ENCODE results near the gene HILPDA. TPM values are rescaled to one million over a fixed set of nuclear protein-coding genes. Genes with fewer than 3 reads are reported as not detected.
A peak's percentile ranks its signal among the peaks of the same experiment; 100 is the strongest.

HILPDA gene
- total and polyA plus RNA-seq, 2 donors (not counting 3 experiments of a cell fraction or from before 2014, with no cell fraction given): 14.4 to 21.7 TPM

DNA sequence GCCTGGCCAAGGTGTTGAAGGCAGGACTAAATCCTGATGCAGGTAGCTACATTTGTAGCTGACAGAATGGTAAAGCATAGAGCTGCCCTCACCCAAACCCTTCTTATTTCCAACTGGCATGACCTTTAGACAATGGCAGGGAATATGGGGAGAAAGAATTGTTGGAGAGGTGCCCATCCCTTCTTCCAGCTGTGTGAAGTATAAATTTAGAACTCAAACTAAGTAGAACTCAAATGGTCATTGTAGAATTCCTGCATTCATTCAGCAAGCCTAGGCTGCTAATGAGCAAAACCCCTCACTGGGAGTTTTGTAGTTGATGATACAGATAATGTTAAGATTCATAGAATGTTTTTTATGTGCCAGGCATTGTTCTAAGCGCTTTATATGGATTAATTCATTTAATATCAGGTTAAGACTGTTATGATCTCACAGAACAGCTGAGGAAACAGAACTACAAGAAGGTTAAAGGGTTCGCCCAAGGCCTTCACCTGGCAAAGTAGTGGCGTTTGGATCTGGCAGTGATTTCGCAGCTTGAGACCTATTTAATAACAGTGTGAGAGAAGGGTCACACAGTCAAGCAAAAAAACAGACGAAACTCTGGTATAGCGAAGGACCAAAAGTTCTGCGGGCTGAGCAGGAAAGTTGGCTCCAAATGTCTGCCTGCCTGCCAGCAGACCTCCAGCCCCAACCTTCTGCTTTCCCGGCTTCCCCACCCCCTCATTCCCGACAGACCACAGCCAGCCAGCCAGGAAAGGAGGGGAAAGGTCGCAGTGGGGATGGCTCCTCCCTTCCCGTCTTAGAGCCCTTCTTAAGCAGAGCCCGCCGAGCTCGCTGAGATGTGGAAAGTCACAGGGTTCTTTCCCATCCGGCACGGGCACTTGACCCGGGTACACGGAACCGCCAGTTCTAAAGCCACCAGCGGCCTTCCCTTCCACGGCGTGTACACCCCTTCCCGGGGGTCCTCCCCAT lies 1.6 kb upstream of the HILPDA start:
- peak overlapping the region; percentile 89 for H2AFZ ChIP-seq (ENCODE audit: low read depth, low read length)
- ChIA-PET POLR2A (interaction anchor here (0.6 kb wide), 1 partner anchor 114 kb away, joined by 4 read pairs; no protein-coding TSS in a partner anchor), CTCF (interaction anchor here (0.9 to 7.4 kb wide), 5 partner anchors 13 to 66 kb away, joined by 3 to 123 read pairs (median 5); no protein-coding TSS in a partner anchor)
- peak; percentile 90 for DNase-seq (ENCODE audit: low read depth, low spot score)
- no peaks in the 10 kb centered on the region for H4K20me1 ChIP-seq (replicated peaks; ENCODE audit: control insufficient read depth, extremely low read depth, insufficient read depth, low read length)
- peak overlapping the region; percentile 29 for H3K27ac ChIP-seq (ENCODE audit: insufficient read depth, low read depth, low read length)
- intact Hi-C loops (cut with micrococcal nuclease) (no loop called here), dilution Hi-C loops (cut with MboI; ENCODE audit: extremely low pct_ligation_motif_present, low sequenced_read_pairs) (no loop called here)
- H3K27me3 ChIP-seq (ENCODE audit: control insufficient read depth in 2 of 2, insufficient read depth in 2 of 2, low read length in 2 of 2): peaks cover 2 to 12% of the 10 kb centered on the region in 2 experiments
- no peaks in the 10 kb centered on the region for H3K9me1 ChIP-seq (replicated peaks; ENCODE audit: control insufficient read depth, extremely low read depth, insufficient read depth, low read length)
- TF ChIP-seq, protein P1, sequence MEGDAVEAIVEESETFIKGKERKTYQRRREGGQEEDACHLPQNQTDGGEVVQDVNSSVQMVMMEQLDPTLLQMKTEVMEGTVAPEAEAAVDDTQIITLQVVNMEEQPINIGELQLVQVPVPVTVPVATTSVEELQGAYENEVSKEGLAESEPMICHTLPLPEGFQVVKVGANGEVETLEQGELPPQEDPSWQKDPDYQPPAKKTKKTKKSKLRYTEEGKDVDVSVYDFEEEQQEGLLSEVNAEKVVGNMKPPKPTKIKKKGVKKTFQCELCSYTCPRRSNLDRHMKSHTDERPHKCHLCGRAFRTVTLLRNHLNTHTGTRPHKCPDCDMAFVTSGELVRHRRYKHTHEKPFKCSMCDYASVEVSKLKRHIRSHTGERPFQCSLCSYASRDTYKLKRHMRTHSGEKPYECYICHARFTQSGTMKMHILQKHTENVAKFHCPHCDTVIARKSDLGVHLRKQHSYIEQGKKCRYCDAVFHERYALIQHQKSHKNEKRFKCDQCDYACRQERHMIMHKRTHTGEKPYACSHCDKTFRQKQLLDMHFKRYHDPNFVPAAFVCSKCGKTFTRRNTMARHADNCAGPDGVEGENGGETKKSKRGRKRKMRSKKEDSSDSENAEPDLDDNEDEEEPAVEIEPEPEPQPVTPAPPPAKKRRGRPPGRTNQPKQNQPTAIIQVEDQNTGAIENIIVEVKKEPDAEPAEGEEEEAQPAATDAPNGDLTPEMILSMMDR (IDR thresholded peaks at IDR 0.05; ENCODE audit: extremely low read depth in 1 of 2, insufficient read depth in 1 of 2, low read depth in 1 of 2, low read length in 2 of 2): no peak
- peak; percentile 23 for TF ChIP-seq POLR2AphosphoS5 (IDR thresholded peaks at IDR 0.05; ENCODE audit: insufficient read depth, low read depth, low read length)
- BruUV-seq (replicated peaks): no TSS peak
- H3K36me3 ChIP-seq (ENCODE audit: control insufficient read depth in 2 of 2, extremely low read depth in 1 of 2, insufficient read depth in 2 of 2, low read length in 2 of 2): no peaks in the 10 kb centered on the region
- FAIRE-seq: peak; percentile 86
- peak overlapping the region; percentile 79 for H3K4me2 ChIP-seq (ENCODE audit: insufficient read depth, low read length)
- peaks cover 29% of the 10 kb centered on the region for H3K4me1 ChIP-seq (ENCODE audit: control insufficient read depth, extremely low read depth, insufficient read depth, low read length)
- H3K9me3 ChIP-seq (replicated peaks; ENCODE audit: control insufficient read depth, insufficient read depth, low read length): no peaks in the 10 kb centered on the region
- H3K4me3 ChIP-seq (replicated peaks in 1 of 3; ENCODE audit: insufficient read depth in 1 of 3, low read depth in 1 of 3, low read length in 3 of 3): peak overlapping the region in 1 of 3 experiments; percentile 10
- peaks cover 20% of the 10 kb centered on the region for H3K79me2 ChIP-seq (ENCODE audit: control insufficient read depth, insufficient read depth, low read length)
- no peak overlapping the region for H3K9ac ChIP-seq (replicated peaks; ENCODE audit: extremely low read depth, insufficient read depth, low read length)

All from endothelial cell of umbilical vein (primary cell).